D721Med (cell line): ENCODE results near the gene ACTG1.

Experiments
- DNase-seq: peaks from one replicate; pipeline ENCODE4 v3.0.0; 2011; ENCODE audit warnings: low spot score; ENCODE audit not compliant: insufficient read length
- FAIRE-seq: peaks from 2 replicates; lab custom pipeline; 2011; peaks lifted over from hg19 to GRCh38; lab: Jason Lieb, UNC
- CTCF ChIP-seq: IDR thresholded peaks from 2 replicates; pipeline ENCODE4 v1.5.1; 2012; ENCODE audit warnings: mild to moderate bottlenecking, control low read depth; ENCODE audit not compliant: insufficient read depth; ENCODE audit errors: missing control alignments

ACTG1 gene

GRCh38 chr17:81500047-81500446 is 12.6 kb downstream of the ACTG1 start:
- TF ChIP-seq CTCF, result no peak
- FAIRE-seq (no peak), DNase-seq (no peak)

GRCh38 chr17:81499601-81499970 is 13.0 kb downstream of the ACTG1 start:
- FAIRE-seq, result no peak
- no peak for DNase-seq
- no peak for TF ChIP-seq CTCF

- FAIRE-seq (no peak), DNase-seq (no peak)
- TF ChIP-seq CTCF, result no peak
Measured at GRCh38 chr17:81498953-81499600, 13.5 kb downstream of the ACTG1 start.

GRCh38 chr17:81494626-81495377 is 17.8 kb downstream of the ACTG1 start:
- DNase-seq (no peak), FAIRE-seq (no peak)
- no peak for TF ChIP-seq CTCF

- DNase-seq (no peak), FAIRE-seq (no peak)
- TF ChIP-seq CTCF, result no peak
Measured at GRCh38 chr17:81493198-81494038, 19.2 kb downstream of the ACTG1 start.

- FAIRE-seq (no peak), DNase-seq (no peak)
- TF ChIP-seq CTCF, result no peak
Measured at GRCh38 chr17:81492706-81493105, 19.9 kb downstream of the ACTG1 start.
